GM19468 (cell line): ENCODE measurements around the gene FAM163A.

Source experiments
- ATAC-seq: cut with Tn5 transposase; IDR thresholded peaks from one replicate; pipeline ENCODE4 v1.9.1; 2021; ENCODE audit warnings: mild to moderate bottlenecking, moderate library complexity, moderate number of reproducible peaks; ENCODE audit not compliant: unreplicated experiment; ENCODE audit errors: extremely low read depth

The FAM163A gene

GRCh38 chr1:179812501-179813292 is 69.6 kb downstream of the FAM163A start:
- no peak for ATAC-seq

- ATAC-seq: no peak
Observed at GRCh38 chr1:179813626-179814545, 70.8 kb downstream of the FAM163A start.

DNA sequence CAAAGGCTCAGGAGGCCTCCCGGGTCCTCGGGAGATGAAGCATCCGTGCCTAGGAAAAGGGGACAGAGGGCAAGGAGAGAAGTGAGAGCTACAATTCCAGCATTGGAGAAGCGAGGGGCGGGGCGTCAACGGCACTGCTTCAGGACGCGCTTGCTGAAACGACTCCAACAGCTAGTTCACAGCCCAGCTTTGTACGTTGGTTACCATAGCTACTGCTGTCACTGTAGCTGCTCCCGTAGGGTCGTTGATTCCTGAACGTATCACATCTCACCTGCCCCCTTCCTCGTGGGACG is 71.4 kb downstream of the FAM163A start:
- ATAC-seq: no peak

DNA sequence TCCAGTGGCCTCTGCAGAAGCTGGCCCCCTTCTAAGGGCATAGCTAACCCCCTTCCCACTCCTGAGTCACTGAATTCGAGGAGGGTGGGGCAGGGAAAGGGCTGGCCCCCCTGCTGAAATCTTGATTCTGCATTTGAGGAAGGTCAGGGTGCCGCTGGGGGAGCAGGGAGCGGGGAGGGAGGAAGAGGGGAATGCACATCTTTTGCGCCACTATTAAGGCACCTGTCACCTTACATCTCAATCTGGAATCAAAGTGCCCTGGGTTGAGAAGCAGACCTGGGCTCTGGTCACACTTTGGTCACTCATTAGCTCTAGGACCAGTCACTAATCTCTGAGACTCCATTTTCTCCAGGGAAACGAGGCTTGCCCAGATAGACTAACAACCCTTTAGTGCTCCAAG is 72.5 kb downstream of the FAM163A start:
- no peak for ATAC-seq

DNA sequence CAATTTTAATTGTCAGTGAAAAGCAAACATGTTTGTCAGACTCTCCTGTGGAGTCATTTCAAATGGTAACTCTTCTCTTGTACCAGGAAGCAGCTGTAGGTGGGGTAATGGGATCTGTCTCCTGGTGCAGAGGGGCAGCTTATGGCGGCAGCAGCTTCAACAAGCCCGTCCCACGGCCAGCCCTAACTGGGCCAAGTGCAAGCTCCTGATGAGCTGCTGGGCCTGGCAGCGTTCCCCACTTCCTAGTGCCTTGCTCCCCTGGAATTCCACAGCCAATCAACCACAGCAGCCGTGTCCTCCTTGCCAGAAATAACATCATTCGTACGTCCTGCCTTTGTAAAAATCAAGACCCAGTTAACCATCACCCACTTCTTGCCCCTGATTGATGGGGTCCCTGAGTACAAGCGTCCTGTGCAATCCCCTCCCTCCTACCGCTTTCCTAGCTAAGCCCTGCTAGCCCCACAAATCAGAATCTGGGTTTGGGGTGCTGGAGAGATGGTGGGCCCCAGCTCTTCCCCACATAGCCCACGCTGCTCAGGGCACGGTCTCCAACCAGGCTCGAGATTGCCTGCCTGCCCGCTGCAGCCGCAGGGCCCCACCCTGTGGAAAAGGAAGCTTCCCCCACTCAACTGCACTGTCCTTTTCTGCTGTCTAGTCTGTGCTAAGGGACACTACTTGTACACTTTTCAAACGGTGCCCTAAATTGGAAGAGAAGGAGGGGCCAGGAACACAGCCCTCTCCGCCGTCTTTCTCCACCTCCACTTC is 73.3 kb downstream of the FAM163A start:
- no peak for ATAC-seq

- no peak for ATAC-seq
Observed at GRCh38 chr1:179817056-179817455, 74.0 kb downstream of the FAM163A start.

- no peak for ATAC-seq
Observed at GRCh38 chr1:179817789-179818188, 74.7 kb downstream of the FAM163A start.

- no peak for ATAC-seq
Observed at GRCh38 chr1:179818260-179818659, 75.2 kb downstream of the FAM163A start.

GRCh38 chr1:179818743-179819173 is 75.7 kb downstream of the FAM163A start:
- no peak for ATAC-seq

DNA sequence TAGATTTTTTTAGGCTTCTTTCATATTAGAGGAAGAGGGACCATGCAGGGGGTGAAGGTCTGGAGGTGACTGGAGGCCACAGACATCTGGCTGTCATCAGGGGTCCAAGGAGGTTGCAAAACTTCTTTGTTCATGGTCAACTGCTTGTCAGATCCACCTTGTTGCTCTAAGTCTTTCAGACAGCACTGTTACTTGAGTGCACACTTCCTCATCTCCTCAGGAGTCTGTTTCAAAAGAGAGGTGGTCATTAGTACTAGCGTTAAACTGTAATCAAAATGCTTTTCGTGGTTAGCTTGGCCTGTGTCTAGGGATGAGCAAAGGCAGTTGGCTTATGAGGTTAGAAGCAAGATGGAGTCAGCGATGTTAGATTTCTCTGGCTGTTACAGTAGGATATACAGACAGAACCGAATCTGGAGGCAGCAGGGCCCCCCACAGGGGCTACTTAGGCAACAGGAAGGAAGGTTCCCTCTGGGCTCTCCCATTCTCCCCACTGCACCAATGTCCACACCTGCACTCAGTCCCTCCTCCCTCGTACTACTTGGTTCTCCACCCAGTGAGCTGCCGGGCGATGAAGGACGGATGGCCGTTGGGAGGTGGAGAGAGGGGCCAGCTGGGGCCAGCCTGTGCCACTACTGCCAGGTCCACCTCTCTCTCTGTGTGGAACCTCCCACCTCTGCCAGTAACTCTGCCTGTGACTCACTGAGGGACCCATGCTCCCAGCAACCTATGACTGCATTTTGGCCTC is 77.3 kb downstream of the FAM163A start:
- ATAC-seq: no peak

DNA sequence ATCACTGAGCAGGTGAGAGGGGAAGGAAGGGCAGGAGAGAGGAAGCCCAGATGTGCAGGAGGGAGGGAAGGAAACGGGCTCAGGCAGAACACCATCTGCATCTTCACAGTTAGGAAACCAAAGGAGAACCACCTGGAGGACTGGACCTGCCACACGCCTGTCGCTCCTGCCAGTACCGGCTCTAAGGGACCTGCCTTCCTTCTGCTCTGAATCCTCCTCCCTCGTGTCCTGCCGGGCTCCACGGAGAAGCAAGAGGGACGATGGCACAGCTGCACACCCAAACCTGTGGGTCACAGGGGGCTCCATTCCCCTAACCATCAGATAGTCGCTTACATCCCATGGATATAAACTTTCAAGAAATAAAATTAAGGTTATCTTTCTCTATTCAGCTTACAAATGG is 78.4 kb downstream of the FAM163A start:
- no peak for ATAC-seq

GRCh38 chr1:179822065-179822464 is 79.0 kb downstream of the FAM163A start:
- no peak for ATAC-seq

DNA sequence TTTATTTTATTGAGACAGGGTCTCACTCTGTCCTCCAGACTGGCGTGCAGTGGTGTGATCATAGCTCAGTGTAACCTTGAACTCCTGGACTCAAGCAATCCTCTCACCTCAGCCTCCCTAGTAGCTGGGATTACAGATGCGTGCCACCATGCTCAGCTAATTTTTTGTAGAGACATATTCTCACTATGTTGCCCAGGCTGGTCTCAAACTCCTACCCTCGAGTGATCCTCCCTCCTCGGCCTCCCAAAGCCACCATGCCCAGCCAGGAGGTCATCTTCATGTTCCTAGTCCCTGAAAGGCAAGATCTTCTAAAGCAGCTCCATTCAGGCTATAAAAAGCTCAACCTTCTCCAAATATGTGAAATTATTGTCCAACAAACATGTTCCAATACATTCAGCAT is 80.6 kb downstream of the FAM163A start:
- ATAC-seq: no peak

DNA sequence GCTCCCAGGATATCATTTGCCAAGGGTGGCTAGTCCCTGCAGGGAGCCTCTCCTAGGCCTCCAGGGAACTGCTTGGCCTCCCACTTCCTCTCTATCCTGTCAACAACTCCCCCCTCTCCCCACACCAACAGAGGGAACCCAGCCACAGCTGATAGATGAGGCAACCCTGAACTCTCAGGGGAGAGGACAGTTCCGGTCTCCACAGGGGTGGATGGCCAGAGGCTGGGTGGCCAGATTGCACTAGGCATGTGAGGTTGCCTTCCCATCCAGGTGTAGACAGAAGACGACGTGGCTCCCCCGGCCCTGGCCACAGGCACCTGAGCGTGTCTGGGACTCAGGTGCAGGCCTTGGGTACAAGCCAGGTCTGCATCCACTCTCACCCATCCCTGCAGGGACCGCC is 81.2 kb downstream of the FAM163A start:
- no peak for ATAC-seq

DNA sequence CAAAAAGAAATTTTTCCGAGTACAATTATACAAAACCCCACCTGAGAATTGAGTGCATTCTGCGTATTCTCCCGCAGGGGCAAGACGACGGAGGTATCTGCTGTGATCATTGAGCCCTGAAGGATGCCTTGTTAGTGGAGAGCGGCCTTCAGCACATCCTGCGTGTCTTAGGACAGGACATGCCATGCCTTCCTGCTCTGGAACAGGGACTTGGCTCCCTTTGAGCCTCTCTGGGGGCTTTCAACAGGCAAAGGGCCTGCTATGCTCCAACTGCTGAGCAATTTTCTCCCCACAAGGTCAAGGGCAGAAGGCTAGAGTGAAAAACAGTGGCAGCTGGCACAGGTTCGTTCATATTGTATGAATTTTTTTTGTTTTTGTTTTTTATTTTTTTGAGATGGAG is 82.1 kb downstream of the FAM163A start:
- no peak for ATAC-seq

DNA sequence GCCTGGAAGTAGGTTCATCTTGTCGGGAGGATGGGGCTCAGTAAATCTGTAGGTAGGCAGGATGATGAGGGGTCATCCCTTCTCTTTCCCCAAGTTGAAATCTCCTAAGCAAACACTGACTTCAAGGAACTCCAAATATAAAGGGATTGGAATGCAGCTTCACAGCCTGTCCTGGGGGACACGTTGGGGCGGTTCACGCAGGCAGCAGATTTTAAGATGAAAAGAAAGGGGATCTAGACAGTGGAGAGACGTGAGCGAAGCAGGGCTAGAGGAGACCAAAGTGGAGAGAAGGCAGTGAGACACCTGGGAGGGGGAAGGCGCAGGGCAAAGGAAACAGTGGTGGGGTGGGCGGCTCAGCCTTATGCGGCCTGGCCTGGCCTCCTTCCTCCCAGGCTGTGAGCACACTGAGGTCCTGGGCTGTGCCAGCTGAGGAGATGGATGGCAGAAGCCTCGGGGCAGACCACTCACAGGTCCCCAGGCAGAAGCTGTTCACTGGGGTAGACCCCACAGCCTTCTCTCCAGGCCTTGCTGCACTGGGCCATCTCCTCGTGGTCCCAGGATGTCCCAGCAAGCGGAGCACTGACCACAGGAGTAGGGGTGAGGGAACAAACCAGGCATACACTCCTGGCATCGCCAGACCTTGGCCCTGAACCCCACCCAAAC is 82.8 kb downstream of the FAM163A start:
- ATAC-seq: no peak

GRCh38 chr1:179826626-179827280 is 83.7 kb downstream of the FAM163A start:
- no peak for ATAC-seq

DNA sequence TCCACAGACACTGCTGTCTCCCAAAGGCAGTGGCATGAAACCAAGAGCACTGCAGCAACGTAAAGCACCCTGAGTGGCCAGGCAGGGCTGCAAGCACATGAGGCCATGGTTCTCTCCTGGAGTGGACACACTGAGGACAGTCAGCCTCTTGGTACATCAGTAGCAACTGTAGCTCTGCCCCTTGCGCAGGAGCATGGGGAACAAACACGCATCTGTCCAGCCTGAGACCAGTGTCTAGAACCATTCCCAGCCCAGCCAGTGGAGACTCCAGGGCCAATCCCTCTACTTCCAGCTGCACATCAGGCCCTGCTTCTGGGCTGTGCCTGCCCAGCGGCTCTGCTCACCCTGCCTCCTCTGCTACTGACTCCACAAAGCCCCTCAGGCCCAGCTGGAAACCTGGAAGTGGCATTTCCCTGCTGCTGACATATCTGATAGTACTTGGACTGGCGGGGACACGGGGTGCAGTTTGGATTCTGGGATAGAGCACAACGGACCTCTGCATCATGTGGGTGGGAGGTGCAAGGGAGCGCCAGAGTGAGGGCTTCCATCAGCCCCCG is 85.5 kb downstream of the FAM163A start:
- no peak for ATAC-seq

DNA sequence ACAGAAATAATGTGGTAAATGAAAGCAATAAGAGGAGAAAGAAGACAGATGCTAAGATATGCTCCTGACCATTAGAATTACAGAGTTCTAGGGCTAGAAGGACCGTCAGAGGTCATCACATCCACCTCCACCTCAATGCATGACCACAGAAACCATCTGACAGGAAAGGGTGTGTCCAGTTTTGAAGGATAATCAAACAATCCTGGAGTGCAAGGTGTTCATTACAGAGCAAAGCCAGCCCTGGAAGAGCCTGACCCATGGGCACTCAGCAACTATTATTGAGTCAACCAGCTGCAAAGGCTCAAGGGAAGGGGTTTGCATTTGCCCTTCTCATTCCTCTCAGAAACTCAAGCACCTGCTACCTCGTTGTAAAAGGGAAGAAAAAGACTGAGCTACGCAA is 88.1 kb downstream of the FAM163A start:
- ATAC-seq: no peak
